ENCODE measurements around the gene SLC4A2.
"Not testable (repeated sequence)": the region's sequence is repeated elsewhere in the genome, so short reads cannot be mapped to it uniquely, and the experiment has no call there.

The SLC4A2 gene

GRCh38 chr7:151025924-151026671, 33.3 kb upstream of the SLC4A2 start:
- no peak for DNase-seq (ENCODE audit: low read depth)

- not testable (repeated sequence) for DNase-seq (ENCODE audit: low read depth)
Measured at GRCh38 chr7:151026771-151027727, 32.3 kb upstream of the SLC4A2 start.

GRCh38 chr7:151027728-151028130, 31.7 kb upstream of the SLC4A2 start:
- DNase-seq (ENCODE audit: low read depth), result not testable (repeated sequence)

DNA sequence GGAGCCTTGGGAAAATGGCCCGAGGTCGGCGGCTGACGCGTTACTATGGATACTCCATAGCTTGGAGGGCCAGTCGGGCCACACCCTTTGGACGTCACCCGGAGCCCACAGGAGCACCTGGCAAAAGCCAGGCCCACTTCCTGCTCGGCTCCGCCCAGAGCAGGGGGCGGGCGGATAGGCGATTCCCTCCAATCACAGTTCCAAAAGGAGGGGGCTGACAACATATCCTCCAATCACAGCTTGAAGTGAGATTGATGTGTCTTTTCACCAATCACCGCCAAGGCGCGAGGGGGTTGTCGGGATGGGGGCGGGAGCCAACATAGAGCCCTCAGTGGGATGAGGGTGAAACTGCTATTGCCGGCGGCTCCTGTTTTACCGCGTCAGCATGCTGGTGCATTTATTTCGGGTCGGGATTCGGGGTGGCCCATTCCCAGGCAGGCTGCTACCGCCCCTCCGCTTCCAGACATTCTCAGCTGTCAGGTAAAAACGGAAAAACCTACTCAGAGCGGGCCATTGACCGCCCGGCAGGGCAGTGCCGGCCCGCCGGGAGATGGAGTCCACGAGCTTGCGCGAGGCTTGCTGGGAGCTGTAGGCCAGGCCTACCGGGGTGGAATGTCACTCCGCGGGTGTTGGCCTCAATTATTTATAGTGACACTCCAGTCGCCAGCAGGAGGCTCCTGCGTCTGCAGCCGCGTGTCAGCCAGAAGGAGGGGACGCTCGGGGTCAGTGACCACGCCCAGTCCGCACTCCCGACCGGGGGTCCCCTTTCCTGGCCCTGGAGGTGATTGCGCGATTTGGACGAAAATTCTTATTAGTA, 31.1 kb upstream of the SLC4A2 start, which contains the start of gene ABCB8:
Gene ABCB8, plus strand, starts transcription at position 320 of the 817 bp plus-strand sequence. Its CDS starts 66 bp downstream, at position 386.
- peak; percentile 98 for DNase-seq (ENCODE audit: low read depth)

- no peak for DNase-seq (ENCODE audit: low read depth)
Measured at GRCh38 chr7:151028948-151029501, 30.4 kb upstream of the SLC4A2 start.

DNA sequence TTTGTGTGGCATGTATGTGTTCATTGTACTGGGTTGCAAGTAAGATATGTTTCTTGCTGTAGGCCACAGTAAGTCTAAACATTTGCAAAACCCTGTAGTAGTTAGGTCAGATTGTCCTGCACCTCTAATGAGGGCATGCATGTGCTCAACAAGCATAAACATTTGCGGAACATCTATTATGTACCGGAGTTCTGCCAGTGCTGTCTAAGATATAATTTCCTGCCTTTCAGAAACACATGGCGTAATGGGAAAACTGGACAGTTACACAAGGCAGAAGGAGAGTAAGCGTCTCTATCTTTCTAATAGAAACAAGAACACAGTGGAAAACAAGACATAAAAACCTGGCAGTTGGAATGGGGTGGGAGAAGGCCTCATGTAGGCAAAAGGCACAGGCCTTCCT, 28.4 kb upstream of the SLC4A2 start:
- DNase-seq (ENCODE audit: low read depth), result no peak

DNA sequence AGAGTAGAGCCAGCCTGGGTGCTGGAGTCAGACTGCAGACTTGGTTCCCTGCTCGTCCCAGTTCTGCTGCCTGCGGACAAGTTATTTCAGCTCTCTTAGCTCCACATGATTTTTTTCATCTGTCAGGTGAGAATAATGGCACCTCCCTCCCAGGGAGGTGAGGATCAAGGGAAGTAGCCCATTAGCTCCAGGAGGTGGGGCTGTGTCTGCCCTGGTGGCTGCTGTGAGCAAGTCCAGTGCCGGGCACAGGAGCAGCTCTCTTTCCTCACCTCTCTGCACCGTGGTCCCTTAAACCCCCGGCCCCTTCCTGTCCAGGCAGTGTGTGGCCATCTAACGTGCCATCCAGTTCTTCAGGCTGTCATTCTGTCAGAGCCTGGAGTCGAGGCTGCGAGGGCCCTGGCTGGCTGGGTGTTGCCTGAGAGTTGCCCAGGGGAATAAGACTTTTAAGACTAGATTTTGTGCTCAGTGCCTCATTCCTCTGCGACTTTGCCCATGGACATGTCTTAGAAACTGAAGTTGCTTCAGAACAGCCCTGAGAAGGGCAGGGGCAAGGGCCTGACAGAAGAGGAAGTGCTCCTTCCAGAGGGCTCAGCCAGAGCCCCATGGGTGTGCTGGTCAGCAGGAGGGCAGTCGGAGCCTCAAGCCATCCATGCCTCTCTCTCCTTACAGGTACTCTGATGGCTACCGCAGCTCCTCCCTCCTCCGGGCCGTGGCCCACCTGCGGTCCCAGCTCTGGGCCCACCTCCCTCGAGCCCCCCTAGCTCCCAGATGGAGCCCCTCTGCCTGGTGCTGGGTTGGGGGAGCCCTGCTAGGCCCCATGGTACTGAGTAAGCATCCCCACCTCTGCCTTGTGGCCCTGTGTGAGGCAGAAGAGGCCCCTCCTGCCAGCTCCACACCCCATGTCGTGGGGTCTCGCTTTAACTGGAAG, 26.2 kb upstream of the SLC4A2 start:
- DNase-seq (ENCODE audit: low read depth), result no peak

DNA sequence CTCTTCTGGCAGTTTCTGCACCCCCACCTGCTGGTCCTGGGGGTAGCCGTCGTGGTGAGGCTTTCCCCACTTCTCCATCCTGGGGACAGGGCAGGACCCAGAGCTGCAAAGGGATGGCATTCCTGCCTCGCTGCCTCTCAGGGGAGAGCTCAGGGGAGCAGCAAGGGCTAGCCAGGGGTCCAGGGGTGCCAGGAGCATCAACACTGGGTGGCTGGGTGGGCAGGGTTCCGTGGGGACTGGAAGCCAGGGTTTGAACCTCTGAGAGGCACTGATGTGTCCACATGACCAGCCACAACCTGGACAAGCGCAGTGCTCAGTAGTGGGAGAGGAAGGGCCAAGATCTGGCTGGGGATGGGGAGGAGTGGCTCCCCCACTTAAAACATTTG, 25.5 kb upstream of the SLC4A2 start:
- no peak for DNase-seq (ENCODE audit: low read depth)

- no peak for DNase-seq (ENCODE audit: low read depth)
Measured at GRCh38 chr7:151034312-151035025, 24.9 kb upstream of the SLC4A2 start.

DNA sequence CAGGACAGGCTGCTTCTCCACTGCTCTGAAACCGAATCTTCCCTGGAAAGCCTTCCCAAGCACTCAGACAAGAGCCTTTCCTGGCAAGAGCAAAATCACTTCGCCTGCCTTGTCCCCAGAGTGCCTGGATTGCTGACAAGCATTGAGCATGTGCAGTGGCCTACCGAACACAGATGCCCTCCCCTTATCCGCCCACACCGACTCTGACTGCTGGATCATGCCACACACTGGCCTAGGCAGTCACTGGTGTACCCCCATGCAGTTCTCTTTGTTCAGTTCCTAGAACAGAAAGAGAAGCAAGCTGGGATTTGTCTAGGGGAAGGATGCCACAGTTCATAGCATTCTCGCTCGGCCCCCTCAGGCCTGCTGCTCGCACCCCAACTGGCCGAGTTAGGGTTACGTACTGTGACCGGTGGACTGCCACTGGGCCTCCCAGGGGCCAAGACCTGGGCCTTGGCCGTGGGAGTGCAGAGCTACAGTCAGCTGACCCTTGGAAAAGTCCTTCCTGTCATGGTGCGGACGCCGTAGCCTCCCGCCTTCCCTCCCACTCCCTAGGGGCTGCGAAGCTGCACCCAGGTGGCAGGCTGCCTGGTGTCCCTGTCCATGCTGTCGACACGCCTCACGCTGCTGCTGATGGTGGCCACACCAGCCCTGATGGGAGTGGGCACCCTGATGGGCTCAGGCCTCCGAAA, 24.2 kb upstream of the SLC4A2 start:
- DNase-seq (ENCODE audit: low read depth), result no peak

DNA sequence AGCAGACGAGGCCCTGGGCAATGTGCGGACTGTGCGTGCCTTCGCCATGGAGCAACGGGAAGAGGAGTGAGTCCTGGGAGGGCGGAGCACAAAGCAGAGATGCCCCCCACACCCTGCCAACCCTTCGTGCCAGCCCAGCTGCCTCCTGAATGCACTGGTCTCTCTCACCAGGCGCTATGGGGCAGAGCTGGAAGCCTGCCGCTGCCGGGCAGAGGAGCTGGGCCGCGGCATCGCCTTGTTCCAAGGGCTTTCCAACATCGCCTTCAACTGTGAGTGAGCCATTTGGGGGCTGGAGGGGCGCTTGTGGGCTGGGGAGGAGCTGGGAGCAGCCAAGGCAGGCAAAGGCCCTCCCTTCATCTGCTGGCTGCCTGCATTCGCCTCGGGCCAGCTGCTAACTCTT, 23.5 kb upstream of the SLC4A2 start:
- DNase-seq (ENCODE audit: low read depth), result no peak

- no peak for DNase-seq (ENCODE audit: low read depth)
Measured at GRCh38 chr7:151038951-151039849, 20.2 kb upstream of the SLC4A2 start.

DNA sequence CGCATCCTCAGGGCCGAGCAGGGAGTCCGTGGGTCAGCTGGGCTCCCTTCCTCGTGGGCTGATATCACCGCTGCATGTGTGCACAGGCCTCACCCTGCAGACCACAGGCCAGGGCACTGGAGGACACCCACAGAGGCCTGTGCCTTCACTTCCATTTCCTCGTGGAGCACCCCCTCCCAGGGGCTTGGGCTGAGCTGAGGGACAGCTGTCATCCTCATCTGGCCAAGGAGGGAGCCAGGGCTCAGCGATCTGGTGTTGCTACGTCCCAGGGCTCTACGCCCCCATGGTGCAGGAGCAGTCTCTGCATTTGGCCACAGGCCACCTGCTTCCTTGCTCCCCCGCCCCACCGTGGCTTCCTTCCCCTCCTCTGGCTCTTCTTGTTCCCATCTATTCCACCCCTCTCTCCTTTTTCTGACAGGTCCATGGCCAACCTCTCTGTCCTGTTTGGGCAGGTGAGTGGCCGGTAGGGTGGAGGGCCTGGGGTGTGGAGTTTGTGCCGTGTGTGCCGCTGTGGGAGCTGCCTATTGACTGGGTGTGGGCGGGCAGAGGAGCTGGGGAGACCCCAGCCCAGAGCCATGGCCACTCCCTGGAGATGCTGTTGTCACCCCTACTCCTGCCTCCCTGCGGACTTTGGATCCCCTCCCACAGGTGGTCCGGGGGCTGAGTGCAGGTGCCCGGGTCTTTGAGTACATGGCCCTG, 19.4 kb upstream of the SLC4A2 start:
- DNase-seq (ENCODE audit: low read depth), result no peak

GRCh38 chr7:151040616-151041375, 18.6 kb upstream of the SLC4A2 start:
- DNase-seq (ENCODE audit: low read depth), result no peak

- DNase-seq (ENCODE audit: low read depth), result not testable (repeated sequence)
Measured at GRCh38 chr7:151043449-151043848, 15.9 kb upstream of the SLC4A2 start.

DNA sequence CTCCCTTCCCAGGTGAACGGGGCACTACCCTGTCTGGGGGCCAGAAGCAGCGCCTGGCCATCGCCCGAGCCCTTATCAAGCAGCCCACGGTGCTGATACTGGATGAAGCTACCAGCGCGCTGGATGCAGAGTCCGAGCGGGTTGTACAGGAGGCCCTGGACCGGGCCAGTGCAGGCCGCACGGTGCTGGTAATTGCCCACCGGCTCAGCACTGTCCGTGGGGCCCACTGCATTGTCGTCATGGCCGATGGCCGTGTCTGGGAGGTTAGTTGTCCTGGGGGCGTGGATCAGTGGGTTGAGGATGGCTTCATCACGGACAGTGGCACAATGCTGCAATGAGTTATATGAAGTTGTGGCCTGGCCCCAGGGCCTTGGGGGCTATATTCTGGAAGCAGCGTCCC, 15.4 kb upstream of the SLC4A2 start:
- no peak for DNase-seq (ENCODE audit: low read depth)

DNA sequence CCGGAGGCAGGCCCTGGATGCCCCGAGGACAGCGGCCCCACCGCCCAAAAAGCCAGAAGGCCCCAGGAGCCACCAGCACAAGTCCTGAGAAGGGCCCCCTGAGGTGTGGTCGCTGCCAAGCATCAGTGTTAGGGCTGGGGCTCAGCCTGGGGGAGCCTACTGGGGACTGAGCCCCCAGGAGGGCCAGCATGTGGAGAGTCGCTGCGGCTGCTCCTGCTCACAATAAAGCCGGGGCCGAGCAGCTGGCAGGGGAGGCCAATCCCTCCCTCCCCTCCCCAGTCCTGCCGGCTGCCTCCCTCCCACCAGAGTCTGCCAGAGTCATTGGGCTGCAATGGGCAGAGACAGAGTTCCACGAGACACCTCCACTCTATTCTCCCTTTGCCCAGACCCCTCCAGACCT, 14.1 kb upstream of the SLC4A2 start:
- no peak for DNase-seq (ENCODE audit: low read depth)

All from stimulated activated CD8-positive, alpha-beta memory T cell treated with anti-CD3 and anti-CD28 coated beads, Interleukin-15, amount 100 ng/mL, for 1 hour (primary cell).